SH-SY5Y (cell line): ENCODE measurements around the gene PALM.

ENCODE experiments used
- GATA2 ChIP-seq: IDR thresholded peaks from 2 replicates; pipeline ENCODE4 v1.6.1; 2011; ENCODE audit warnings: mild to moderate bottlenecking, low read depth, low read length
- GATA3 ChIP-seq: IDR thresholded peaks from 2 replicates; pipeline ENCODE4 v1.6.1; 2011; ENCODE audit warnings: low read depth, mild to moderate bottlenecking, low read length, moderate library complexity

GRCh38 chr19:711254-711653 is 2.5 kb downstream of the PALM start:
- TF ChIP-seq GATA2 (no peak), GATA3 (no peak)
